Measurements from ENCODE around the gene AGAP1. TPM values are rescaled to one million over a fixed set of nuclear protein-coding genes. Genes with fewer than 3 reads are reported as not detected.

Gene AGAP1
- total RNA-seq, 2 experiments from 2014 or later: not detected

GRCh38 chr2:235950473-235950809, 456.6 kb downstream of the AGAP1 start:
- intact Hi-C loops (cut with micrococcal nuclease; ENCODE audit: unreplicated experiment): no loop called here
- Histone ChIP-seq H2AFZ (ENCODE audit: low read length) (no peak overlapping the region), H4K20me1 (ENCODE audit: insufficient read depth, low read length) (no peaks in the 10 kb centered on the region), H3K27ac (ENCODE audit: low read depth, low read length, poor library complexity, severe bottlenecking) (no peak overlapping the region), H3K79me2 (ENCODE audit: insufficient read depth, low read depth, low read length) (no peaks in the 10 kb centered on the region), H3K4me2 (ENCODE audit: low read length) (no peak overlapping the region), H3K9me2 (ENCODE audit: insufficient read depth, low read length) (no peaks in the 10 kb centered on the region), H3K36me3 (ENCODE audit: insufficient read depth, low read length) (no peaks in the 10 kb centered on the region), H3K4me3 (ENCODE audit: low read depth, low read length, poor library complexity, severe bottlenecking) (no peak overlapping the region), H3K9me3 (ENCODE audit: low read length) (no peaks in the 10 kb centered on the region), H3K4me1 (ENCODE audit: insufficient read depth, low read length, poor library complexity, severe bottlenecking) (no peaks in the 10 kb centered on the region)
- POLR2A ChIA-PET: no interaction called here
- TF ChIP-seq CTCF (conservative IDR thresholded peaks at IDR 0.05; ENCODE audit: low read length): no peak
- TF ChIP-seq EZH2phosphoT487 (IDR thresholded peaks at IDR 0.05; ENCODE audit: borderline replicate concordance, low read depth, low read length): no peak
- no TSS peak for BruUV-seq (replicated peaks)
- no peak for DNase-seq (ENCODE audit: low spot score)
- CTCF ChIA-PET (ENCODE audit: unreplicated experiment): no interaction called here

GRCh38 chr2:235951493-235951892, 457.6 kb downstream of the AGAP1 start:
- Histone ChIP-seq H3K27ac (ENCODE audit: low read depth, low read length, poor library complexity, severe bottlenecking) (no peak overlapping the region), H3K79me2 (ENCODE audit: insufficient read depth, low read depth, low read length) (no peaks in the 10 kb centered on the region), H3K9me2 (ENCODE audit: insufficient read depth, low read length) (no peaks in the 10 kb centered on the region), H3K9me3 (ENCODE audit: low read length) (no peaks in the 10 kb centered on the region), H3K4me3 (ENCODE audit: low read depth, low read length, poor library complexity, severe bottlenecking) (no peak overlapping the region), H3K4me2 (ENCODE audit: low read length) (no peak overlapping the region), H3K4me1 (ENCODE audit: insufficient read depth, low read length, poor library complexity, severe bottlenecking) (no peaks in the 10 kb centered on the region), H2AFZ (ENCODE audit: low read length) (no peak overlapping the region), H3K36me3 (ENCODE audit: insufficient read depth, low read length) (no peaks in the 10 kb centered on the region), H4K20me1 (ENCODE audit: insufficient read depth, low read length) (no peaks in the 10 kb centered on the region)
- no TSS peak for BruUV-seq (replicated peaks)
- no peak for TF ChIP-seq EZH2phosphoT487 (IDR thresholded peaks at IDR 0.05; ENCODE audit: borderline replicate concordance, low read depth, low read length)
- TF ChIP-seq CTCF (conservative IDR thresholded peaks at IDR 0.05; ENCODE audit: low read length): no peak
- DNase-seq (ENCODE audit: low spot score): no peak
- intact Hi-C loops (cut with micrococcal nuclease; ENCODE audit: unreplicated experiment): no loop called here
- ChIA-PET POLR2A (no interaction called here), CTCF (ENCODE audit: unreplicated experiment) (no interaction called here)

GRCh38 chr2:235951982-235952381, 458.1 kb downstream of the AGAP1 start:
- no peak overlapping the region for H3K4me3 ChIP-seq (ENCODE audit: low read depth, low read length, poor library complexity, severe bottlenecking)
- H3K4me1 ChIP-seq (ENCODE audit: insufficient read depth, low read length, poor library complexity, severe bottlenecking): no peaks in the 10 kb centered on the region
- H2AFZ ChIP-seq (ENCODE audit: low read length): no peak overlapping the region
- H3K27ac ChIP-seq (ENCODE audit: low read depth, low read length, poor library complexity, severe bottlenecking): no peak overlapping the region
- CTCF ChIA-PET (ENCODE audit: unreplicated experiment): no interaction called here
- no peaks in the 10 kb centered on the region for H3K9me3 ChIP-seq (ENCODE audit: low read length)
- H3K36me3 ChIP-seq (ENCODE audit: insufficient read depth, low read length): no peaks in the 10 kb centered on the region
- H4K20me1 ChIP-seq (ENCODE audit: insufficient read depth, low read length): no peaks in the 10 kb centered on the region
- BruUV-seq (replicated peaks): no TSS peak
- no peaks in the 10 kb centered on the region for H3K79me2 ChIP-seq (ENCODE audit: insufficient read depth, low read depth, low read length)
- no peaks in the 10 kb centered on the region for H3K9me2 ChIP-seq (ENCODE audit: insufficient read depth, low read length)
- no peak for TF ChIP-seq EZH2phosphoT487 (IDR thresholded peaks at IDR 0.05; ENCODE audit: borderline replicate concordance, low read depth, low read length)
- POLR2A ChIA-PET: interaction anchor here (0.6 kb wide), 1 partner anchor 120 kb away, joined by 3 read pairs; no protein-coding TSS in a partner anchor
- no peak for DNase-seq (ENCODE audit: low spot score)
- intact Hi-C loops (cut with micrococcal nuclease; ENCODE audit: unreplicated experiment): no loop called here
- H3K4me2 ChIP-seq (ENCODE audit: low read length): no peak overlapping the region

All from OCI-LY7 (cell line).